H7 (cell line): ENCODE measurements around the gene VPS39. TPM values are rescaled to one million over a fixed set of nuclear protein-coding genes. Genes with fewer than 3 reads are reported as not detected.

Experiments
- DNase-seq: peaks from one replicate; pipeline ENCODE4 v3.0.0; 2012
- H3K27me3 ChIP-seq: 2 replicates; pipeline ENCODE4 v1.6.0; 2011; ENCODE audit warnings: mild to moderate bottlenecking, low read length; ENCODE audit not compliant: control insufficient read depth, insufficient read depth
- H3K36me3 ChIP-seq: replicated peaks from 2 replicates; pipeline ENCODE4 v1.5.1; 2011; ENCODE audit warnings: low read length; ENCODE audit not compliant: control insufficient read depth, insufficient read depth
- H3K4me3 ChIP-seq: 2 replicates; pipeline ENCODE4 v1.5.1; 2011; ENCODE audit warnings: low read depth, mild to moderate bottlenecking, control low read depth, low read length, moderate library complexity; ENCODE audit not compliant: insufficient read depth
- total RNA-seq: library from RNA; depleted of rRNA; stranded (reverse); fragments of >200 nt; shearing (Covaris generic); gene quantifications from 2 replicates; pipeline ENCODE4 v1.2.3, GENCODE V29; 2014

Gene VPS39
- total RNA-seq, 1 experiment from 2014 or later = 26.6 TPM

- no peaks in the 10 kb centered on the region for H3K27me3 ChIP-seq
- no peak for DNase-seq
- peaks cover 24% of the 10 kb centered on the region for H3K36me3 ChIP-seq
These were observed 49.2 kb downstream of the VPS39 start for GRCh38 chr15:42158941-42159340.

GRCh38 chr15:42157981-42158765, 49.9 kb downstream of the VPS39 start:
- DNase-seq = peak; percentile 20
- Histone ChIP-seq H3K4me3 (no peak overlapping the region), H3K27me3 (no peaks in the 10 kb centered on the region), H3K36me3 (peaks cover 21% of the 10 kb centered on the region)

More at GRCh38 chr15:42158941-42159340, 49.2 kb downstream of the VPS39 start:
- no peak overlapping the region for H3K4me3 ChIP-seq

- H3K36me3 ChIP-seq = peaks cover 16% of the 10 kb centered on the region
- H3K4me3 ChIP-seq = no peak overlapping the region
- no peaks in the 10 kb centered on the region for H3K27me3 ChIP-seq
- no peak for DNase-seq
These were observed 50.7 kb downstream of the VPS39 start for GRCh38 chr15:42157381-42157780.

GRCh38 chr15:42156243-42156922, 51.7 kb downstream of the VPS39 start, which contains the start of gene PLA2G4F:
TSS of gene PLA2G4F (minus strand) at chr15:42156636. CDS start at chr15:42156549, 87 bp downstream.
- peaks cover 6% of the 10 kb centered on the region for H3K36me3 ChIP-seq
- DNase-seq = peak; percentile 72
- no peaks in the 10 kb centered on the region for H3K27me3 ChIP-seq
- H3K4me3 ChIP-seq = no peak within 1 kb of the TSS

- Histone ChIP-seq H3K36me3 (peaks cover 6% of the 10 kb centered on the region), H3K4me3 (no peak overlapping the region), H3K27me3 (no peaks in the 10 kb centered on the region)
- peak; percentile 61 for DNase-seq
These were observed 52.4 kb downstream of the VPS39 start for GRCh38 chr15:42155546-42156242.

GRCh38 chr15:42154956-42155355, 53.1 kb downstream of the VPS39 start:
- H3K4me3 ChIP-seq = no peak overlapping the region
- DNase-seq = peak; percentile 13

GRCh38 chr15:42154212-42154941, 53.7 kb downstream of the VPS39 start:
- Histone ChIP-seq H3K4me3 (no peak overlapping the region), H3K27me3 (no peaks in the 10 kb centered on the region), H3K36me3 (no peaks in the 10 kb centered on the region; the same call in none of the 2 replicates)
- DNase-seq = peak; percentile 37

More at GRCh38 chr15:42154956-42155355, 53.1 kb downstream of the VPS39 start:
- H3K27me3 ChIP-seq = no peaks in the 10 kb centered on the region
- peaks cover 3% of the 10 kb centered on the region for H3K36me3 ChIP-seq

GRCh38 chr15:42153874-42154211, 54.3 kb downstream of the VPS39 start:
- Histone ChIP-seq H3K27me3 (no peaks in the 10 kb centered on the region), H3K36me3 (no peaks in the 10 kb centered on the region), H3K4me3 (no peak overlapping the region)
- DNase-seq = peak; percentile 36

GRCh38 chr15:42152921-42153698, 55.0 kb downstream of the VPS39 start:
- peak; percentile 36 for DNase-seq
- H3K27me3 ChIP-seq = no peaks in the 10 kb centered on the region
- H3K36me3 ChIP-seq = no peaks in the 10 kb centered on the region
- H3K4me3 ChIP-seq = no peak overlapping the region

- no peak overlapping the region for H3K4me3 ChIP-seq
- H3K27me3 ChIP-seq = no peaks in the 10 kb centered on the region
- H3K36me3 ChIP-seq = no peaks in the 10 kb centered on the region
- DNase-seq = peak; percentile 41
These were observed 55.7 kb downstream of the VPS39 start for GRCh38 chr15:42152196-42152920.

GRCh38 chr15:42151736-42152135, 56.4 kb downstream of the VPS39 start:
- Histone ChIP-seq H3K27me3 (no peaks in the 10 kb centered on the region), H3K36me3 (no peaks in the 10 kb centered on the region), H3K4me3 (no peak overlapping the region)
- DNase-seq = peak; percentile 37

- H3K36me3 ChIP-seq = no peaks in the 10 kb centered on the region
- H3K4me3 ChIP-seq = no peak overlapping the region
- DNase-seq = peak; percentile 48
- no peaks in the 10 kb centered on the region for H3K27me3 ChIP-seq
These were observed 57.0 kb downstream of the VPS39 start for GRCh38 chr15:42151141-42151561.
